Bronchial epithelial cell (primary cell): ENCODE data around the gene BABAM2. TPM values are rescaled to one million over a fixed set of nuclear protein-coding genes. Genes with fewer than 3 reads are reported as not detected.

Source experiments
- DNase-seq: peaks from one replicate; pipeline ENCODE4 v3.0.0-alpha.2; 2010; ENCODE audit warnings: low read depth
- FAIRE-seq: peaks from 2 replicates; lab custom pipeline; 2011; peaks lifted over from hg19 to GRCh38; lab: Jason Lieb, UNC
- H3K27me3 ChIP-seq: 2 replicates; pipeline ENCODE4 v1.5.1; 2011; ENCODE audit warnings: low read length; ENCODE audit not compliant: control insufficient read depth, insufficient read depth
- H3K36me3 ChIP-seq: 2 replicates; pipeline ENCODE4 v1.5.1; 2011; ENCODE audit warnings: low read length; ENCODE audit not compliant: control insufficient read depth, insufficient read depth
- H3K4me3 ChIP-seq: 2 replicates; pipeline ENCODE4 v1.5.1; 2011; ENCODE audit warnings: mild to moderate bottlenecking, low read depth, low read length, control low read depth
- CTCF ChIP-seq: IDR thresholded peaks from 2 replicates; pipeline ENCODE4 v1.5.1; 2011; ENCODE audit warnings: mild to moderate bottlenecking, moderate library complexity, low read length, control low read depth, inconsistent platforms; ENCODE audit not compliant: insufficient read depth, severe bottlenecking
- total RNA-seq: library from RNA; depleted of rRNA; stranded (reverse); fragments of >200 nt; gene quantifications from 2 replicates; pipeline ENCODE4 v1.2.1, GENCODE V29; 2014

The BABAM2 gene
- total RNA-seq, 1 donor from 2014 or later, result 8.4 TPM

- H3K36me3 ChIP-seq, result no peaks in the 10 kb centered on the region
- no peak overlapping the region for H3K4me3 ChIP-seq
- no peaks in the 10 kb centered on the region for H3K27me3 ChIP-seq
- no peak for DNase-seq
- no peak for FAIRE-seq
- no peak for TF ChIP-seq CTCF
Observed at GRCh38 chr2:28363686-28364280, 473.3 kb downstream of the BABAM2 start.

- Histone ChIP-seq H3K36me3 (no peaks in the 10 kb centered on the region), H3K4me3 (no peak overlapping the region), H3K27me3 (no peaks in the 10 kb centered on the region)
- FAIRE-seq, result no peak
- TF ChIP-seq CTCF, result no peak
- DNase-seq, result no peak
Observed at GRCh38 chr2:28364610-28365009, 474.1 kb downstream of the BABAM2 start.

- DNase-seq, result no peak
- no peaks in the 10 kb centered on the region for H3K36me3 ChIP-seq
- no peak overlapping the region for H3K4me3 ChIP-seq
- no peak for TF ChIP-seq CTCF
- FAIRE-seq, result peak; percentile 18
- no peaks in the 10 kb centered on the region for H3K27me3 ChIP-seq
Observed at GRCh38 chr2:28365158-28365557, 474.6 kb downstream of the BABAM2 start.

GRCh38 chr2:28366149-28366495 lies 475.6 kb downstream of the BABAM2 start:
- DNase-seq (no peak), FAIRE-seq (no peak)
- no peak for TF ChIP-seq CTCF
- Histone ChIP-seq H3K36me3 (no peaks in the 10 kb centered on the region), H3K27me3 (no peaks in the 10 kb centered on the region), H3K4me3 (no peak overlapping the region)

- FAIRE-seq (no peak), DNase-seq (no peak)
- Histone ChIP-seq H3K36me3 (no peaks in the 10 kb centered on the region), H3K4me3 (no peak overlapping the region), H3K27me3 (no peaks in the 10 kb centered on the region)
- TF ChIP-seq CTCF, result no peak
Observed at GRCh38 chr2:28366496-28367282, 476.2 kb downstream of the BABAM2 start.
